IPS-18a (cell line): ENCODE results near the gene GATAD2A.

Experiments used
- H3K27ac ChIP-seq: one replicate; pipeline ENCODE4 v1.5.1; 2013; ENCODE audit warnings: low read length
- H3K27me3 ChIP-seq: one replicate; pipeline ENCODE4 v1.6.1; 2013; ENCODE audit warnings: mild to moderate bottlenecking, low read length; ENCODE audit not compliant: control insufficient read depth, insufficient read depth
- H3K36me3 ChIP-seq: one replicate; pipeline ENCODE4 v1.6.1; 2013; ENCODE audit warnings: low read depth, low read length; ENCODE audit not compliant: control insufficient read depth
- H3K4me1 ChIP-seq: one replicate; pipeline ENCODE4 v1.6.1; 2013; ENCODE audit warnings: low read depth, low read length; ENCODE audit not compliant: control insufficient read depth
- H3K4me3 ChIP-seq: one replicate; pipeline ENCODE4 v1.5.1; 2013; ENCODE audit warnings: low read length
- H3K9ac ChIP-seq: one replicate; pipeline ENCODE4 v1.6.1; 2013; ENCODE audit warnings: mild to moderate bottlenecking, low read length, moderate library complexity
- H3K9me3 ChIP-seq: one replicate; pipeline ENCODE4 v1.6.1; 2013; ENCODE audit warnings: low read depth, low read length; ENCODE audit not compliant: control insufficient read depth

GATAD2A gene

DNA sequence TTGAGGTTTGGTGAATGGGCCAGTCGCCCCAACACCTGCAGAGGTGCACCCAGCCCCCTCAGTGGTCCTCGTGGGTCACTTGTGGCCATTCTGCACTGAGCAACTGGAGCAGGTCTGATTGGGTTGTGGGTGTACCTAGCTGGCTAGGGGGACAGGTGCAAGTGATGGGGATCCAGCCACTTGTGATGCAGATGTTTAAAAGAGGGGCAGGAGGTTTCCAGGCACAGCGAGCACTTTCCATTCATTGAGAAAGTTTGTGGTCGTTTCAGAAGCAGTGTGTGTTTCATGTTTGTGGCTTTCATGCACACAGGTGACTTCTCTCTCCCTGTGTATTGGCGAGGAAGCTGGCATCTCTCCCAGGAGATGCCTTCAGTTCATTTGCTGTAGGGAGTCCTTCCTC, 75.2 kb downstream of the GATAD2A start:
- H3K9me3 ChIP-seq: no peaks in the 10 kb centered on the region
- H3K4me3 ChIP-seq: no peak overlapping the region
- no peak overlapping the region for H3K9ac ChIP-seq
- H3K36me3 ChIP-seq: no peaks in the 10 kb centered on the region
- H3K27me3 ChIP-seq: no peaks in the 10 kb centered on the region
- H3K27ac ChIP-seq: no peak overlapping the region
- peaks cover 9% of the 10 kb centered on the region for H3K4me1 ChIP-seq

DNA sequence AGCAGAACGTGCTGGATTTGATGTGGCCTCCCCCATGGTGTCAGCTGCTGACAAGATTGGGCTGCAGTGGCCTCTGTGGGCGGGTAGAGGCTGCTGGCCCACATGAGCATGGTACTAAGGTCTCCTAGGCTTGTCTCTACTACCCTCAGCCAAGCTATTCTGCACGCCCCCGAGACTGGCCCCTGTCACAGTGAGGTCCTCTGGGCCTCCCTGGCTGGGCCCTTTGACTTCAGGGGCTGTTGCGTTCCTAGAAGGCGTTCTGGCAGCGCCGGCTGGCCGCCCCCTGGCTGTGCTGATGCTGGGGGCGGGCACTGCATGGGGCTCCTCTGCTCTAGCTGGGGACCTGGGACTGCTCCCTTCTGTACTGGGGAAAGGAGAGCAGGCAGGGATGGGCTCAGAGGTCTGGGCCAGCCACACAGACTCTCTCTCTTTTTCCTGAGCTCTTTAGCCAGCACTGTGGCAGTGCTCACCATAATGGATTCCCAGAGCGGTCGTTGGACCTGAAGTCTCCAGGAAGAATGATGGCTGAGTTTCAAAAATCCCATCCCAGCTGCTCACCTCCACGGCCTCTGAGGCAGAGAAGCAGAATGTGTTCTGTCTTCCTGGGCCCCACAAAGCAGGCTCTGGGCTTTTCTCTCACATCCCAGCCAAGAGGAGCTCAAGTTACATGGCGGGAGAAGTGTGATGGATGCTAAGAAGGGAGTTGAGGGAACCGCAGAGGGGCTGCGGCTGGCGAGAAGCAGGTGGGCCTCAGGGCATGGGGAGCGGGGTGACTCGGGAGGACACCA, 77.5 kb downstream of the GATAD2A start:
- no peak overlapping the region for H3K4me3 ChIP-seq
- no peaks in the 10 kb centered on the region for H3K36me3 ChIP-seq
- H3K9ac ChIP-seq: no peak overlapping the region
- H3K4me1 ChIP-seq: no peaks in the 10 kb centered on the region
- H3K27me3 ChIP-seq: no peaks in the 10 kb centered on the region
- no peaks in the 10 kb centered on the region for H3K9me3 ChIP-seq
- H3K27ac ChIP-seq: no peak overlapping the region

DNA sequence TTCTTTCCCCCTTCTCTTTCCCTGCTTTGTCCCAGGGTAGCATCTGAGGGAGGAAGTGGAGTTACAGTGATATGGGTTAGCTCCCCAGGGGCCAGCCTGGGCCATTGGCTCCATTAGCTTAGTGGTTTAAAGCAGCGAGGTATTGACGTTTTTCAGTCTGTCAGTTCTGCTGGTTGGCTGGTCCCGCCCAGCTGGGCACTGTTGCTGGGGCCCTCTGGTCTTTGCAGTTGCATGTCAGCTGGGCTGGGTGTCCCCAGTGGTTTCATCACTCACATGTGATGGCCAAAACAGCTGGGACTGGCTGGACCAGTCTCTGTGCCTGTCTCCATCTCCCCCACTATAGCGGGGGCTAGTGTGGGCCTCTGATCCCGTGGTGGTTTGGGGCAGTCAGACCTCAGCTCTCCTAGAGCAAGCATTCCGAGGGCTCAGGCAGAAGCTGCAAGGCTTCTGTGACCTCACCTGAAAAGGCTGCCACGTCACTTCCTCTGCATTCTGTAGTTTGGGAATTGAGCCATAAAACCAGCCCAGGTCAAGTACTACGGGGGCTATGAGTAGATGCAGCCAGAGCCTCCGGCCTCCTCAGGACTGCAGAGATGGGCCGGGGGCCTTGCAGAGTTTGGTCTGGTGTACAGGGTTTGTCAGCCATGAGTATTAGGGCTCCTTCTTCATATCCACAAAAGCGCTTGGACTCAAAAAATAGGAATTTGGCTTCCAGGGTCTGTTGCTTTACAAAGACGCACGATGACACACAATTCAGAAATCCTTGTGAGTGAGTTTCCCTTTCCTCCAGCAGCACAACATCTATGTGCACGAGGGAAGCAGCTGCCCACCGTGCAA, 79.9 kb downstream of the GATAD2A start:
- Histone ChIP-seq H3K9ac (no peak overlapping the region), H3K27me3 (no peaks in the 10 kb centered on the region), H3K27ac (no peak overlapping the region), H3K9me3 (no peaks in the 10 kb centered on the region), H3K4me1 (peaks cover 22% of the 10 kb centered on the region), H3K4me3 (no peak overlapping the region), H3K36me3 (no peaks in the 10 kb centered on the region)

DNA sequence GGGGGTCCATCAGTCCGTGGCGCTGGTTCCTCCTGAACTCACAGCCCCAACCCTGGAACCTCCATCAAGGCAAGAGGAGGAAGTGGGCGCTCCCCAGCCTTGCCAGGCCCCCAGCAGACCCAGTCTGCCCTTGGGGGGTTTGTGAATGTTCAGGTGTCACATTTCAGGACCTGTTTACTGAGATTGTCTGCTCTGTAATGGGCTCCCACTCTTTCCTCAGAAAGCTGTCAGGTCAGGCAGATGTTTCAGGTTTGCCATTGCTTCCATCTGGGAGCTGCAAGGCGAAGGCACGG, 80.5 kb downstream of the GATAD2A start:
- no peaks in the 10 kb centered on the region for H3K36me3 ChIP-seq
- peaks cover 22% of the 10 kb centered on the region for H3K4me1 ChIP-seq
- H3K4me3 ChIP-seq: no peak overlapping the region

DNA sequence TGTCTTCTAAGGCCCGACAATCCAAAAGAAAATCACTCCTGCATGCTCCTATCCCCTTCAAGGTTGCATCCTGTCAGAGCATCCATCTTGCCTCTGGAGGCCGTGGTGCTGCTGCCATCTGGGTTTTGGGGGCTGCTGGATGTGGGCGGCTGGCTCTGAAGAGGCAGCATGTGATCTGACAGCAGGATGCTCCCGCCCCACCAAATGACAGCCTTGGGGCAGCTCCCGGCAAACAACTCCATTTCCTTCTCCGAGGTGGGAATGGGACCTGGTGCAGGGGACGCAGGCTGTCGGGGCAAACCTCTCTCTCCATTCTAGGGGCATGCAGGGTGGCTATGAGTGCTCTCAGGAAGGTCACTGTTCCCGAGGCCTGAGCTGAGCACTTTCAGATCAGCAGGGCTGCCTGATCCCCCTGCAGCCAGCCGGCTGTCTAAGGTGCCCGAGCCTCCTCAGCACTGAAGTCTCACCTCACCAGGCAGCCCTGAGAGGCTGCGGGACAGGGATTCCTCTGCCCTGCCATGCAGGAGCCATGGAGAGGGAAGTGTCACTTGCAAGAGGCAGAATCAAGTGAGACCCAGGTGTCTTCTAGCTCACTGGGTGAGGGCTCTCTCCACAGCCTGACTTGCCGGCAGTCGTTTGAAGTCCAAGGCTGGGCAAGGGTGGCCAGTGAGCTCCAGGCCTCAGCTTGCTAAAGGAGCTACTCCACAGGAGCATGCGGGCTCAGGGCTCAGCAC, 81.0 kb downstream of the GATAD2A start:
- Histone ChIP-seq H3K9ac (no peak overlapping the region), H3K36me3 (no peaks in the 10 kb centered on the region), H3K27me3 (no peaks in the 10 kb centered on the region), H3K9me3 (no peaks in the 10 kb centered on the region), H3K27ac (no peak overlapping the region), H3K4me1 (peaks cover 22% of the 10 kb centered on the region), H3K4me3 (no peak overlapping the region)

More for the DNA sequence above, 80.5 kb downstream of the GATAD2A start:
- H3K27ac ChIP-seq: no peak overlapping the region
- H3K27me3 ChIP-seq: no peaks in the 10 kb centered on the region
- no peaks in the 10 kb centered on the region for H3K9me3 ChIP-seq
- no peak overlapping the region for H3K9ac ChIP-seq

DNA sequence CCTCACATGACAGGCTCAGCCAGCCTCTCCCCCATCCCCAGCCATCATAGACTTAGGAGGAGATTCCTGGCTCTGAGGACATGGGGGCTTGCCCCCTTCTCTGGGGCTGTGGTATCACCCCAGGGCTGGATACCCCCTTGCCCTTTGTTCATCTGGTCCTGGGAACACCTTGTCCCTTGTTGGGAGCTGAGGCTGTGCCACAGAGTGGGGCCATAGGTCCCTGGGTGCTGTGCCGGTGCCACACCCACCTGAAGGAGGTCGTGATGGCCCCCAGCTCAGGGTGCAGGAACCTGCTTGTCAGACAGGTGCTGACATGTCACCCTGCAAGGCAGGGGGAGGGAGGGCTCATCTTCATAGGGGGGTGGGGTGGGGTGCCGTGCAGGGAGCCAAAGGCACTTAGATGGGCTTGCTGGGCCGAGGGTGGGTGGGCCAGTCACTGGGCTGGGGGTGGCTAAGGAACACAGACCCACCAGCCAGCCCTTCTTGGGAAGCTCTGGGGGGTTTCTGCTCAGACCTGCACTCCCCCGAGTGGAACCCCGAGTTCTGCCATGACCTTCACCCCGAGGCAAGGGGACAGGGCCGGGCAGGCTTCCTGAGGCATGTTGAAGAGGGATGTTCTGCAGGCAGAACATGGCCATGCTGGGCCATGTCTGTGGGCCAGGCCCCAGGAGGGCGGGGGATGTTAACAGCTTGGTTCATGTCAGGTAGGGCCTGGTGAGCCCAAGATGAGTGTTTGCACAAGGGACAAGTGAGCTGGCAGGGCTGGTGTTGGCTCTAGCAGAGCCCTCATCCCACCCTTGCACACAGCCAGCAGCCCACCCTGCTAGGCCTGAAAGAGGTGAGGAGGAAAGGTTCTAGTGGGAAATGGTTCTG, 81.8 kb downstream of the GATAD2A start:
- H3K36me3 ChIP-seq: no peaks in the 10 kb centered on the region
- no peaks in the 10 kb centered on the region for H3K9me3 ChIP-seq
- no peak overlapping the region for H3K9ac ChIP-seq
- H3K27ac ChIP-seq: no peak overlapping the region
- peaks cover 22% of the 10 kb centered on the region for H3K4me1 ChIP-seq
- H3K27me3 ChIP-seq: no peaks in the 10 kb centered on the region
- no peak overlapping the region for H3K4me3 ChIP-seq

DNA sequence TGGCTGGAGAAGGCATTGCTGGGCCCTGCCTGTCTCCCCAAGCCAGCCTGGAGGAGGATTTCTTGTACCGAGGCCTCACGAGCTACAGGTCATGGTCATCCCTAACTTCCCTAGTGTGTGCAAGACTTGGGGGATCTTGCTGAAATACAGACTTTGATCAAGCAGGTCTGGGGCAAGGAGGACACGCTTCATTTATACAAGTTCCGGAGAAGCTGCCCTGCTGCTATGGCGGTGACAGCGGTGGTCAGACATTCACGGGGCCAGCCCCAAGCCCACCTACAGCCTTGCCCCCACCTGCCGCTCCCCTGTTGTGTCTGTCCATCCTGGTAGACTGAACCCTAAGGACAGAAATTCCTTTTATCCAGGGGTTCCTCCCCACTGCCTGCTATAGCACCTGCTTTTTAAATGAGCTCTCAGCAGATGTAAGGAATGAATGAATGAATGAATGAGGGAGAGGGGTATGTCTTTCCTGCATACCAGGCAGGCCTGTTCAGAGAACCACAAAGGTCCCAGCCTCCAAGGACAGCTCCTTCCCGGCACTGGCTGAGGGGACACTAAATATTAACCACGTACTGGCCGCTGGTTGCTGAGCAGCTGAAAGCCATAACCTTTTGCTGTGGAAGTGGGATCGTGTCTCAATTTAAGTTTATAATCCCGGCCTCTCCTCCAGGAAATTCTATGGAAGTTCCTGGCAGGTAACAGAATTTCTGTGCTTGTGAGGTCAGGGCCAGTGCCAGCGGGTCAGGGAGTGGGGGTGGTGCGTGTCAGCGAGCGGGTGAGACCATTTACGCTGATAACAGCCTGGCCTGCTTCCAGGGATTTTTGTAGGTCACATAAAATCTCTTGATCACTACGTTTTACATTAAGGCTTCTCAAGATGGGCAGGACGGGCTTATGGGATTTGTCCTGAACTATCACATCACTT, 82.7 kb downstream of the GATAD2A start:
- Histone ChIP-seq H3K9me3 (no peaks in the 10 kb centered on the region), H3K9ac (peak overlapping the region; percentile 72), H3K27ac (peak overlapping the region; percentile 94), H3K4me1 (peaks cover 22% of the 10 kb centered on the region), H3K4me3 (no peak overlapping the region), H3K27me3 (no peaks in the 10 kb centered on the region), H3K36me3 (no peaks in the 10 kb centered on the region)

DNA sequence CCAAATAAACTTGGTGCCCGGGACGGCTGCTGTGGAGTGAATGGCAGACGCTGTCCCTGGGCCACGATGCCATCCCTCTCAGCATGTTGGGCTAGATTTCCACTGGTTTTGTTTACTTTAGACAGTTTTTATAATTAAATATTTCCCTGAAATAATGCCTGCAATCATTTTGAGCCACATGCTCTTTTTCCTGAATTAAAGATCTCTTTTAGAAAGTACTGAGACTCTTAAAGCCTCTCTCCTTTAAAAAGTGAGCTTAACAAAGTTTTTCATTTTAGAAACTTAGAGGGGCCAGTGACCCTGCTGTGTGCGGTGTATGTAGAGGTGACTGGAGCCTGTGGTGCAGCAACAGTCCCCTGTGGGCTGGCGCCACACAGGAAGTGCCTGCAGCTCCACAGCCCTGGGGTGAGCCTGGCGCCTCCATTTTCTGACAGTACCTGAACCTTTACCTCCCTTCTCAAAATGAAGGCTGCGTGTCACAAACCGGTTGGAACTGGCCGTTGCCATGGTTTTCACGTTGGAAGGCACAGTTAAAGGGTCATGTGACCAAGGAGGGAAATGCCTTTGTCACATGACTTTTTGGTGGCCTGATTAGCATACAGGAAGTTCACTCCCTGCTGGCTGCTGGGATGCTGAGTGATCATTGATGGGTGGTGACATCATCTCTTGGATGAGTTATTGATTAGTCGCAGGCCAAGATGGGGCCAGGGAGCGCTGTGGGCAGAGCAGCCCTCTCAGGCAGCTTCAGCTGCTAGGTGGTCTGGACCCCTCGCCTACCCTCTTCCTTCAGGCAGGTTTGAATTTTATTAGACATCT, 83.6 kb downstream of the GATAD2A start:
- Histone ChIP-seq H3K27me3 (no peaks in the 10 kb centered on the region), H3K36me3 (no peaks in the 10 kb centered on the region), H3K4me1 (peaks cover 22% of the 10 kb centered on the region), H3K27ac (peak overlapping the region; percentile 94), H3K4me3 (no peak overlapping the region), H3K9me3 (no peaks in the 10 kb centered on the region), H3K9ac (peak overlapping the region; percentile 72)

DNA sequence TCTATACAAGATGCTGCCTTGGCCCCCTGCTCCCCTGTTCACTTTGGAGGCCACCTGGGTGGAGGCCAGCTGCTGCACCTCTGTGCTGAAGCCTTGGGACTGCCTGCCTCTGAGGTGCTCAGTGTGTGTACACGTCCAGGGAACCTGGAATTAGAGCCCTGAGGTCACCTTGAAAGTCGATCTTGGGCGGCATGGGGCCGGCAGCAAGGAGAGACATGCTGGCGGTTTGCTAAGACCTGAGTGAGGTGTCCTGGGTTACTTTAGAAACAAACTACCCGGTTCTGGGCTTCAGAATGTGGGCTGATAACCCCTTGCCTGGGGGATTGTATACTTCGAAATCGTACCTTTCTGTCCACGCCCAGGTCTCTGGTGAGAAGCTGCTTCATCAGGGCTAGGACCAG, 84.3 kb downstream of the GATAD2A start:
- H3K36me3 ChIP-seq: no peaks in the 10 kb centered on the region
- no peak overlapping the region for H3K4me3 ChIP-seq
- H3K27me3 ChIP-seq: no peaks in the 10 kb centered on the region
- H3K4me1 ChIP-seq: peaks cover 22% of the 10 kb centered on the region
- H3K9ac ChIP-seq: peak overlapping the region; percentile 48
- H3K27ac ChIP-seq: peak overlapping the region; percentile 85
- no peaks in the 10 kb centered on the region for H3K9me3 ChIP-seq
